HG03103 (cell line): ENCODE data around the gene DHX16.

Experiments
- ATAC-seq: cut with Tn5 transposase; IDR thresholded peaks from one replicate; pipeline ENCODE4 v1.9.1; 2021; ENCODE audit warnings: low read depth; ENCODE audit not compliant: unreplicated experiment

The DHX16 gene

GRCh38 chr6:30611856-30612194 is 61.0 kb downstream of the DHX16 start:
- ATAC-seq: no peak

GRCh38 chr6:30611150-30611855 is 61.5 kb downstream of the DHX16 start:
- ATAC-seq: no peak

DNA sequence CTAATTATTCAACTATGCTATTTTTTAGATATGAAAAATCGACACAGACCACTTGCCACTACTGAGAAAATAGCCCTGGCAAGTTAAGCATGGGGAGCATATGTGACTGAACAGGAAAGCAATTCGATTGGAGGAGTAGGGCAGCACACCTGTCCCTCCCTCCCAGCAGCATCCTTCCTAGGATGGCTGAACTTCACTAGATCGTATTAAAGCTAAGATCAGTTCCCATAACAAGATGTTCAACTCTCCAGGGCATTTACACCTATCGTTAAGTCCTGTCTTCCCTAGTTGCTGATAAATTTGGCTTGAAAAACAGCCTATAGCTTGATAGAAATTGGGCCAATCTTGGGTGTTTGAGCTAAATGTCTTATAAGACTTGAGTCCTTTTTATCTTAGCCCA is 62.7 kb downstream of the DHX16 start:
- no peak for ATAC-seq

GRCh38 chr6:30603961-30604360 is 68.8 kb downstream of the DHX16 start:
- no peak for ATAC-seq
